A549 (cell line): Measurements from ENCODE around the gene CTBP1. TPM values are rescaled to one million over a fixed set of nuclear protein-coding genes. Genes with fewer than 3 reads are reported as not detected.

Experiments used
- ATAC-seq, 2 experiments: fragments of 200-7000 bp in 1 of 2; fragments of >200 bp in 1 of 2; cut with Nextera tagmentation in 1 of 2; cut with Tn5 transposase in 1 of 2; 3 replicates each; pipeline versions ENCODE4 v1.8.0 to v1.9.1; 2018 to 2020; ENCODE audit warnings: mild to moderate bottlenecking in 1 of 2, moderate library complexity in 1 of 2
- CTCF ChIA-PET: fragments of 300-600 bp; sonication (Branson Sonifier 250); formaldehyde crosslinking; extraction: SDS; loops from one replicate; lab custom pipeline; 2021; ENCODE audit warnings: antibody characterized with exemption, inconsistent platforms; lab: Yijun Ruan, JAX
- POLR2A ChIA-PET: fragments of 350-600 bp; formaldehyde crosslinking; extraction: SDS; loops from one replicate; lab custom pipeline; 2021; ENCODE audit warnings: antibody characterized with exemption, inconsistent platforms; lab: Yijun Ruan, JAX
- DNase-seq, 2 experiments: peaks; one replicate each; pipeline versions ENCODE4 v3.0.0 to v3.0.0-alpha.2; 2011 to 2016; ENCODE audit warnings: low read depth in 1 of 2, low spot score in 1 of 2
- FAIRE-seq: peaks from 2 replicates; lab custom pipeline; 2011; peaks lifted over from hg19 to GRCh38; lab: Jason Lieb, UNC
- H3K27ac ChIP-seq, 2 experiments: fragments of >200 bp; sonication (Bioruptor Twin); formaldehyde crosslinking; 3 replicates each; pipeline ENCODE4 v1.5.1; 2016 to 2017
- H3K4me1 ChIP-seq: fragments of >200 bp; sonication (Bioruptor Twin); formaldehyde crosslinking; 3 replicates; pipeline ENCODE4 v1.6.1; 2016
- H3K4me2 ChIP-seq: fragments of >200 bp; sonication (Bioruptor Twin); formaldehyde crosslinking; 3 replicates; pipeline ENCODE4 v1.6.1; 2016
- H3K4me3 ChIP-seq: fragments of >200 bp; sonication (Bioruptor Twin); formaldehyde crosslinking; 3 replicates; pipeline ENCODE4 v1.5.1; 2016
- H3K9me3 ChIP-seq: fragments of >200 bp; sonication (Bioruptor Twin); formaldehyde crosslinking; 3 replicates; pipeline ENCODE4 v1.6.1; 2016
- BCL3 ChIP-seq: fragments of >200 bp; sonication (Bioruptor Twin); formaldehyde crosslinking; IDR thresholded peaks from 3 replicates; pipeline ENCODE4 v1.6.1; 2016
- CBX2 ChIP-seq: fragments of 200-600 bp; sonication (generic); IDR thresholded peaks from 2 replicates; pipeline ENCODE4 v1.6.1; 2016; ENCODE audit warnings: low read depth, mild to moderate bottlenecking, borderline replicate concordance
- EHF ChIP-seq: fragments of 250-450 bp; sonication (Bioruptor Pico); IDR thresholded peaks from 2 replicates; pipeline ENCODE4 v1.5.0; 2020; ENCODE audit warnings: mild to moderate bottlenecking
- ELK1 ChIP-seq: fragments of 150-350 bp; IDR thresholded peaks from 2 replicates; pipeline ENCODE4 v1.6.1; 2014; ENCODE audit warnings: low read depth, mild to moderate bottlenecking, low read length
- EP300 ChIP-seq, 2 experiments: fragments of >200 bp; sonication (Bioruptor Twin); formaldehyde crosslinking; IDR thresholded peaks; 2 replicates in 1 of 2; 3 replicates in 1 of 2; pipeline ENCODE4 v1.6.1; 2016 to 2017
- FOSB ChIP-seq: fragments of 250-450 bp; sonication (Bioruptor Pico); IDR thresholded peaks from 2 replicates; pipeline ENCODE4 v1.5.0; 2020; ENCODE audit warnings: mild to moderate bottlenecking, moderate library complexity
- HOXA7 ChIP-seq: fragments of 250-450 bp; sonication (Bioruptor Pico); IDR thresholded peaks from 2 replicates; pipeline ENCODE4 v1.5.0; 2020; ENCODE audit warnings: mild to moderate bottlenecking, moderate library complexity
- KDM1A ChIP-seq: fragments of 200-600 bp; sonication (generic); IDR thresholded peaks from 2 replicates; pipeline ENCODE4 v1.6.1; 2016; ENCODE audit warnings: low read depth, mild to moderate bottlenecking
- KDM5A ChIP-seq: fragments of 200-600 bp; sonication (generic); IDR thresholded peaks from 2 replicates; pipeline ENCODE4 v1.6.1; 2016; ENCODE audit warnings: antibody characterized with exemption, mild to moderate bottlenecking
- MAZ ChIP-seq: fragments of 150-350 bp; IDR thresholded peaks from 2 replicates; pipeline ENCODE4 v1.6.1; 2014; ENCODE audit warnings: antibody characterized with exemption, low read depth, low read length, borderline replicate concordance
- MYC ChIP-seq: IDR thresholded peaks from 2 replicates; pipeline ENCODE4 v1.6.1; 2012; ENCODE audit warnings: mild to moderate bottlenecking, inconsistent platforms, low read length, improper control_type of control experiment, borderline replicate concordance
- NFE2L2 ChIP-seq: fragments of 150-350 bp; conservative IDR thresholded peaks from 2 replicates; pipeline ENCODE4 v1.6.1; 2014; ENCODE audit warnings: low read length
- NR3C1 ChIP-seq: fragments of >200 bp; sonication (Bioruptor Twin); formaldehyde crosslinking; IDR thresholded peaks from 3 replicates; pipeline ENCODE4 v1.6.1; 2017
- RARB ChIP-seq: fragments of 250-450 bp; sonication (Bioruptor Pico); IDR thresholded peaks from 2 replicates; pipeline ENCODE4 v1.8.0; 2021; ENCODE audit warnings: mild to moderate bottlenecking, moderate library complexity
- RFX5 ChIP-seq: fragments of 450-650 bp; IDR thresholded peaks from 2 replicates; pipeline ENCODE4 v1.7.1; 2014; ENCODE audit warnings: antibody characterized with exemption, mild to moderate bottlenecking, moderate library complexity
- ZSCAN20 ChIP-seq: fragments of 250-450 bp; sonication (Bioruptor Pico); IDR thresholded peaks from 2 replicates; pipeline ENCODE4 v1.8.0; 2022; ENCODE audit warnings: mild to moderate bottlenecking, moderate library complexity
- WGBS: methylation state at CpG from one replicate; pipeline ENCODE4 v1.1.6; 2017; ENCODE audit errors: missing lambda C conversion rate; 5-methylcytosine and 5-hydroxymethylcytosine counted together
- polyA plus RNA-seq, 4 experiments: library from polyadenylated mRNA; depleted of rRNA in 3 of 4; stranded (reverse); fragments of >200 nt; fragmentation: RNase III in 1 of 4; extraction: RNeasy Plus Mini Kit Qiagen cat#74134 plus additional on column Dnase treatment in 1 of 4; gene quantifications; 2 replicates in 3 of 4; 3 replicates in 1 of 4; pipeline ENCODE4 v1.2.3, GENCODE V29; 2011 to 2017

Gene CTBP1
- polyA plus RNA-seq, 2 of the 4 experiments (the other 2 are of a cell fraction): 43.1 to 93.1 TPM

- Histone ChIP-seq H3K4me3 (no peak overlapping the region), H3K9me3 (no peaks in the 10 kb centered on the region), H3K27ac (no peak overlapping the region), H3K4me2 (no peak overlapping the region), H3K4me1 (no peaks in the 10 kb centered on the region)
- TF ChIP-seq RFX5: no peak
- no peak for TF ChIP-seq RARB (CRISPR knock-in tag)
- POLR2A ChIA-PET: no interaction called here
- FAIRE-seq (no peak), DNase-seq (no peak), ATAC-seq (no peak)
- whole genome bisulfite sequencing: 80% methylated on average over 9 of the region's 21 CpGs
- CTCF ChIA-PET: interaction anchor here (0.6 to 0.8 kb wide), 2 partner anchors 8 to 139 kb away, joined by 3 read pairs; no protein-coding TSS in a partner anchor
Observed at GRCh38 chr4:1216869-1217294, 32.0 kb downstream of the CTBP1 start.

GRCh38 chr4:1216076-1216614 is 32.8 kb downstream of the CTBP1 start:
- 96% methylated on average over 33 of the region's 34 CpGs for WGBS
- FAIRE-seq (no peak), DNase-seq (no peak), ATAC-seq (no peak)
- ChIA-PET POLR2A (no interaction called here), CTCF (no interaction called here)
- Histone ChIP-seq H3K4me3 (no peak overlapping the region), H3K9me3 (no peaks in the 10 kb centered on the region), H3K4me1 (no peaks in the 10 kb centered on the region), H3K27ac (no peak overlapping the region), H3K4me2 (no peak overlapping the region)
- TF ChIP-seq KDM5A (no peak), MAZ (no peak), ELK1 (no peak), EHF (CRISPR knock-in tag) (no peak), CBX2 (no peak), MYC (no peak), NFE2L2 (no peak), HOXA7 (CRISPR knock-in tag) (no peak), EP300 (IDR thresholded peaks at IDR 0.05) (no peak), ZSCAN20 (CRISPR knock-in tag) (no peak), KDM1A (no peak), NR3C1 (no peak), BCL3 (no peak)

- Histone ChIP-seq H3K4me3 (no peak overlapping the region), H3K4me2 (no peak overlapping the region), H3K27ac (no peak overlapping the region), H3K4me1 (no peaks in the 10 kb centered on the region), H3K9me3 (no peaks in the 10 kb centered on the region)
- 92% methylated on average over 20 of the region's 31 CpGs for WGBS
- DNase-seq (no peak), ATAC-seq (no peak; a peak in 1 of 6 replicates), FAIRE-seq (no peak)
- CTCF ChIA-PET: interaction anchor here (1.3 kb wide), 1 partner anchor 12 kb away, joined by 5 read pairs; no protein-coding TSS in a partner anchor
- POLR2A ChIA-PET: no interaction called here
- TF ChIP-seq FOSB (CRISPR knock-in tag): no peak
Observed at GRCh38 chr4:1215141-1216075, 33.5 kb downstream of the CTBP1 start.
